Cardiac fibroblast (primary cell): ENCODE results near the gene ZNF532.

ENCODE experiments used
- DNase-seq, 2 donors: peaks; one replicate each; pipeline versions ENCODE4 v3.0.0 to v3.0.0-alpha.2; 2010; ENCODE audit warnings: low read depth in 2 of 2
- H3K4me3 ChIP-seq, 2 donors: replicated peaks in 1 of 2; 1 replicate in 1 of 2; 2 replicates in 1 of 2; pipeline ENCODE4 v1.5.1; 2011; ENCODE audit warnings: low read depth in 2 of 2, low read length in 2 of 2, mild to moderate bottlenecking in 2 of 2, moderate library complexity in 1 of 2
- CTCF ChIP-seq: IDR thresholded peaks from one replicate; pipeline ENCODE4 v1.5.1; 2011; ENCODE audit warnings: low read depth, mild to moderate bottlenecking, low read length, inconsistent platforms

The ZNF532 gene

GRCh38 chr18:58943896-58944295 is 79.2 kb downstream of the ZNF532 start:
- no peak for TF ChIP-seq CTCF
- DNase-seq = no peak
- H3K4me3 ChIP-seq = no peak overlapping the region

- no peak for DNase-seq
- no peak for TF ChIP-seq CTCF
Measured at GRCh38 chr18:58947136-58947732, 82.6 kb downstream of the ZNF532 start.

GRCh38 chr18:58949031-58949430 is 84.4 kb downstream of the ZNF532 start:
- no peak for DNase-seq
- TF ChIP-seq CTCF = no peak
- no peak overlapping the region for H3K4me3 ChIP-seq

More at GRCh38 chr18:58947136-58947732, 82.6 kb downstream of the ZNF532 start:
- H3K4me3 ChIP-seq = no peak overlapping the region

GRCh38 chr18:58951986-58952702 is 87.5 kb downstream of the ZNF532 start:
- DNase-seq = no peak
- TF ChIP-seq CTCF = no peak
- no peak overlapping the region for H3K4me3 ChIP-seq

- TF ChIP-seq CTCF = no peak
- H3K4me3 ChIP-seq = no peak overlapping the region
- DNase-seq = no peak
Measured at GRCh38 chr18:58952858-58953257, 88.2 kb downstream of the ZNF532 start.

- H3K4me3 ChIP-seq = no peak overlapping the region
- no peak for TF ChIP-seq CTCF
- DNase-seq = peak in 1 of 2 donors; percentile 55
Measured at GRCh38 chr18:58953627-58954026, 89.0 kb downstream of the ZNF532 start.
